GM12878 (cell line): ENCODE results near the gene CALN1.

ENCODE experiments used
- CBX5 ChIP-seq: sonication (generic); IDR thresholded peaks from 2 replicates; pipeline ENCODE4 v1.6.1; 2016; ENCODE audit warnings: low read depth, moderate library complexity, mild to moderate bottlenecking, inconsistent platforms
- FOXM1 ChIP-seq: IDR thresholded peaks from 2 replicates; pipeline ENCODE4 v1.6.1; 2012; ENCODE audit warnings: low read depth, mild to moderate bottlenecking, inconsistent platforms, low read length, moderate library complexity
- SP1 ChIP-seq: IDR thresholded peaks from one replicate; pipeline ENCODE4 v1.6.1; 2011; ENCODE audit warnings: low read depth, low read length

GRCh38 chr7:72112992-72113391 is 299.1 kb downstream of the CALN1 start:
- TF ChIP-seq FOXM1: no peak
- TF ChIP-seq SP1: no peak
- TF ChIP-seq CBX5: no peak
